ENCODE measurements around the gene CDK9. TPM values are rescaled to one million over a fixed set of nuclear protein-coding genes. Genes with fewer than 3 reads are reported as not detected.
"Not testable (repeated sequence)": the region's sequence is repeated elsewhere in the genome, so short reads cannot be mapped to it uniquely, and the experiment has no call there.

CDK9 gene
- total RNA-seq, 1 donor from 2014 or later, result 78.5 TPM

DNA sequence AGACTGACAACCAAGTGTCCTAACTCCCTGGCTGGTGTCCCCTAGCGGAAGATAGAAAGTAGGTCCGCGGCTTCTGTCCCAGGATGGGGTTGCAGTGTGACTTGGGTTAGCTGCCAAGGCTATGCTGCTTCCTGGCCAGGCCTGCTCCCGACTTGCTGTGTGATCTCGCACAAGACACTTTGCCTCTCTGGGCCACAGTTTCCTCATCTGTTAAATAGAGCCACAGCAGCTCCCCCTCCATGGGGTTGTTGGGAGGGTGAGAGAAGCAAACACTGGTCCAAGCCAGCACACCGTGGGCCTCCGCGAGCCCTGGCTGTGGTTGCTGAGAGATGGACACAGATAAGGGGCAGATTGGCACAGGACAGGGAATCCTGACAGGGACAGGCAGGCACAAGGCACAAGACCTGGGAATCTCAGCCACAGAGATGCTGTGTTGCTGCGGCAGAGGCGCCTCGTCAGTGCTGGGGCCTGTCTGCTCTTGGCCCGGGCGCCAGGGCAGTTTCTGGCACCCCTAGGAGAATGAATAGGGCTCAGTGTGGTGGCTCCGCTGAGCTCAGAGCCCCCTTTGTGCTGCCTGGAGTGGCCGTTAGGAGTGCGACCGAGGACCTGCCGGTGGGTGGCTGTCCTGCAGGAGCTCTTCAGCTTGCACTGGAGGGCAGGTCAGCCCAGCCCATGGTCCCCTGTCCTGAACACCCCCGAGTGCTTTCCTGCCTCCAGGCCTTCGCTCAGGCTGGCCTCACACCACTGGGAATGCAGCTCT lies 5.5 kb upstream of the CDK9 start:
- DNase-seq (ENCODE audit: low read depth) (no peak), FAIRE-seq (no peak)
- Histone ChIP-seq H3K27me3 (ENCODE audit: control insufficient read depth, insufficient read depth, low read length) (no peaks in the 10 kb centered on the region), H3K36me3 (ENCODE audit: control insufficient read depth, insufficient read depth, low read length) (no peaks in the 10 kb centered on the region), H3K4me3 (ENCODE audit: low read depth, low read length) (no peak overlapping the region)
- TF ChIP-seq, protein P1, sequence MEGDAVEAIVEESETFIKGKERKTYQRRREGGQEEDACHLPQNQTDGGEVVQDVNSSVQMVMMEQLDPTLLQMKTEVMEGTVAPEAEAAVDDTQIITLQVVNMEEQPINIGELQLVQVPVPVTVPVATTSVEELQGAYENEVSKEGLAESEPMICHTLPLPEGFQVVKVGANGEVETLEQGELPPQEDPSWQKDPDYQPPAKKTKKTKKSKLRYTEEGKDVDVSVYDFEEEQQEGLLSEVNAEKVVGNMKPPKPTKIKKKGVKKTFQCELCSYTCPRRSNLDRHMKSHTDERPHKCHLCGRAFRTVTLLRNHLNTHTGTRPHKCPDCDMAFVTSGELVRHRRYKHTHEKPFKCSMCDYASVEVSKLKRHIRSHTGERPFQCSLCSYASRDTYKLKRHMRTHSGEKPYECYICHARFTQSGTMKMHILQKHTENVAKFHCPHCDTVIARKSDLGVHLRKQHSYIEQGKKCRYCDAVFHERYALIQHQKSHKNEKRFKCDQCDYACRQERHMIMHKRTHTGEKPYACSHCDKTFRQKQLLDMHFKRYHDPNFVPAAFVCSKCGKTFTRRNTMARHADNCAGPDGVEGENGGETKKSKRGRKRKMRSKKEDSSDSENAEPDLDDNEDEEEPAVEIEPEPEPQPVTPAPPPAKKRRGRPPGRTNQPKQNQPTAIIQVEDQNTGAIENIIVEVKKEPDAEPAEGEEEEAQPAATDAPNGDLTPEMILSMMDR (IDR thresholded peaks at IDR 0.05; ENCODE audit: insufficient read depth, low read length, severe bottlenecking), result no peak

- DNase-seq (ENCODE audit: low read depth); H3K4me3 ChIP-seq (ENCODE audit: low read depth, low read length); H3K27me3 ChIP-seq (ENCODE audit: control insufficient read depth, insufficient read depth, low read length); H3K36me3 ChIP-seq (ENCODE audit: control insufficient read depth, insufficient read depth, low read length); FAIRE-seq: not testable (repeated sequence)
Observed at GRCh38 chr9:127780909-127781308, 4.9 kb upstream of the CDK9 start.

GRCh38 chr9:127781806-127782205 lies 4.0 kb upstream of the CDK9 start:
- H3K36me3 ChIP-seq (ENCODE audit: control insufficient read depth, insufficient read depth, low read length), result no peaks in the 10 kb centered on the region
- DNase-seq (ENCODE audit: low read depth), result no peak
- no peak for FAIRE-seq
- TF ChIP-seq, protein P1 (IDR thresholded peaks at IDR 0.05; ENCODE audit: insufficient read depth, low read length, severe bottlenecking), result no peak
- no peaks in the 10 kb centered on the region for H3K27me3 ChIP-seq (ENCODE audit: control insufficient read depth, insufficient read depth, low read length)
- H3K4me3 ChIP-seq (ENCODE audit: low read depth, low read length), result no peak overlapping the region

DNA sequence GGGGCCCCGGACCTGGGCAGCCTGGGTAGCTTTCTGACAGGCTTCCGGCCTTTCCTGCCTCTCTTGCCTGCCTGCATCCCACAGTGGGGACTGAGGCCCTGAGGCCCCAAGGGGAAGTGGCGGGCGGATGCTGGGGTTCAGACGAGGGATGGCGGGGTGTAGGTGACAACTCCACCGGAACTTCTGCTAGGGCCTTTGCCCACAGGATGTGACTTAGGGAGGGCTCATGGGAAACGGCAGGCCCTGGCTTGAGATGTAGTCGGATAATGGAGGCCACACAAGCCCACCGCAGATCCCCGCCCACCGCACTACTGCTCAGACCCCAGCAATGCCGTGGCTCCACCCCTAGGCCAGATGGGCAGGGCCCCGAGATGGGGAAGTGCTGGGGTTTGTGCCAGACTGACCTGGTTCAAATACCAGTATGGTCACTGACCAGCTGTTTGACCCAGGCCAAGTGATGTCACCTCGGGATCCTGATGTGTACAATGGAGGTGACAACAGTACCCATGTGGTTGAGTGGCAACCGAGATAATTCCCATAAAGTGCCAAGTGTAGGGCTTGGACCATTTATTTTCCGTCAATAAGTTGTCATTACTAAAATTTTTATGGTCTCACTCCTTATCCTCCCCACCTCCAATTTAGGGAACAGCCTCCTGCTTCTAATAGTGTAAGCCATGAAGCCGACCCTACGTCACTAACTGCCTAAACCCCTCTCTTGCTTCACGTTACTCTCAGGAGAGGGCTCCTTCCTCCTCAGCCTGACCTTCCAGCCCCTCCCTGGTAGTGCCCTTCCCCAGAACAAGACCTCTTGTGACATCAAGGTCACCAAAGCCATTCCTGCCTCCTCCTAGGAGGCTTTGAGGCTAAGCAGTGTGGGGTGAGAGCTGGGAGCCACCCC lies 2.5 kb upstream of the CDK9 start:
- H3K36me3 ChIP-seq (ENCODE audit: control insufficient read depth, insufficient read depth, low read length), result peaks cover 15% of the 10 kb centered on the region
- FAIRE-seq (no peak), DNase-seq (ENCODE audit: low read depth) (no peak)
- H3K4me3 ChIP-seq (ENCODE audit: low read depth, low read length), result no peak overlapping the region
- H3K27me3 ChIP-seq (ENCODE audit: control insufficient read depth, insufficient read depth, low read length), result no peaks in the 10 kb centered on the region
- TF ChIP-seq, protein P1 (IDR thresholded peaks at IDR 0.05; ENCODE audit: insufficient read depth, low read length, severe bottlenecking), result no peak

DNA sequence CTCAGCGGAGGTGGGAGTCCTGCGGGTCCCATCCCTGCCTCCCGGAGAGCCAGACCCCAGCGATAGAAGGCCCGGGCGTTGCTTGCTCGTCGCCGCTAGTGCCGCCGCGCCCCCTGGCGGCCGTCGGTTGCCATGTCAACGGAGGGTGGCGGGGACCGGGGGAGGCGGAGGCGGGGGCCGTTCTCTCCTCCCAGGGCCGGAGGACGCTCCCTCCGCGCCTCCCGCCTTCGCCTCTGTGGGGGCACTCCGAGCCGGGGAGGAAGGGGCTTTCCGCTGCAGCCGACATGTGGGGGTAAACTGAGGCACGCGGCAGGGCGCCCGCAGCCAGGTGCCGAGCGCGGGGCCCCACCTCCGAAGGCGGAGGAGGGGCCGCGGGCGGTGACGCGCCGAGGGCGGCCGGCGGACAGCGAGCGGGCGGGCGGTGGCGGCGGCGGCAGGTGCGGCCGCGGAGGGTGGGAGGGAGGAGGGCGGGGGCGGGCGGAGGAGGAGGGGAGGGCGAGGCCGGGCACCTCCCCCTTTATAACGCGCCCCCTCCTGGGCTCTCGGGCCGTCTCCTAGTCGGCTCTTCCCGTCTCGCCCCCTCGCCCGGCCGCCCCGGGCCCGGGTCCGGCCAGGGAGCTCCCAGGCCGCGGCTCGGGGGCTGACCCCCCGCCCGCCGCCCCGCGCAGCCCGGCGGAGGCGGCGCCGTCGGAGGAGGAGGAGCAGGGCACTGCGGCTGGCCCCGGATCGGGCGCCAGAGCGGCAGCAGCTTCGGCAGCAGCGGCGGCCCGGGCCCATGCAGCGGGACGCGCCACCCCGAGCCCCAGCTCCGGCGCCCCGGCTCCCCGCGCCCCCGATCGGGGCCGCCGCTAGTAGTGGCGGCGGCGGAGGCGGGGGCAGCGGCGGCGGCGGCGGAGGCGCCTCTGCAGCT lies 556 bp upstream of the CDK9 start:
- peaks cover 31% of the 10 kb centered on the region for H3K36me3 ChIP-seq (ENCODE audit: control insufficient read depth, insufficient read depth, low read length)
- DNase-seq (ENCODE audit: low read depth), result no peak
- FAIRE-seq, result no peak
- no peaks in the 10 kb centered on the region for H3K27me3 ChIP-seq (ENCODE audit: control insufficient read depth, insufficient read depth, low read length)
- TF ChIP-seq, protein P1 (IDR thresholded peaks at IDR 0.05; ENCODE audit: insufficient read depth, low read length, severe bottlenecking), result peak; percentile 85
- peak overlapping the region; percentile 94 for H3K4me3 ChIP-seq (ENCODE audit: low read depth, low read length)
